Measurements from ENCODE around the gene IL1R2. TPM values are rescaled to one million over a fixed set of nuclear protein-coding genes. Genes with fewer than 3 reads are reported as not detected.

Gene IL1R2
- total and polyA plus RNA-seq, 2 of the 13 experiments (the other 11 are each of a cell fraction or from before 2014, with no cell fraction given) = 3.6 to 7.3 TPM

DNA sequence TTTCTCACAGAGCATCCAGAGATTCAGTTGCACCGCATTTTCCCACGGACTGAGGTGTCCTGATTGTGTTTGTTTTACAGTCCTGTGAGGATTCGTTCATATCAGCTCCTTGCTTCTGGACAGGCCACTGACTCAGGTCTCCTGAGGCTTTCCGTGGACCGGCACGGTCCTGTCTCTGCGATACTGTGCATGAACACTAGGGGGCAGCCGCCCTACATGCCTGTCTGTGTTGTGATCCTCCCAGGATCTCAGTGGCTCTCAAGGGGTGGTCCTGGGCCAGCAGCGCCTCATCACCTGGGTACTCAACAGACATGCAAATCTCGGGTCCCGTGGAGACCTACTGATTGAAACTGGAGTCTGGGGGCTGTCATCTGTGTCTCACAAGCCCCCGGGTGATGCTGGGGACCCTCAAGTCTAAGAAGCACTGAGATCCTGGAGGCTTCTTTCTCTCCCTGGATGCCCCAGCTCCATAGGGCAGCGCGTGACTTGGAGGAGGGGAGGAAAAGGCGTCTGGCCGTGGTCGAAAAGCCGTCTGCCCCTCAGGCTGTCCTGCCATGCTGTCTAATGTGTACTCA lies 28.9 kb downstream of the IL1R2 start (continued):
- TF ChIP-seq SMAD1 (CRISPR knock-in tag; IDR thresholded peaks at IDR 0.05; ENCODE audit: borderline replicate concordance, low read depth) = peak; percentile 70; the same call in 1 of the 2 replicates
- TF ChIP-seq, protein P1, sequence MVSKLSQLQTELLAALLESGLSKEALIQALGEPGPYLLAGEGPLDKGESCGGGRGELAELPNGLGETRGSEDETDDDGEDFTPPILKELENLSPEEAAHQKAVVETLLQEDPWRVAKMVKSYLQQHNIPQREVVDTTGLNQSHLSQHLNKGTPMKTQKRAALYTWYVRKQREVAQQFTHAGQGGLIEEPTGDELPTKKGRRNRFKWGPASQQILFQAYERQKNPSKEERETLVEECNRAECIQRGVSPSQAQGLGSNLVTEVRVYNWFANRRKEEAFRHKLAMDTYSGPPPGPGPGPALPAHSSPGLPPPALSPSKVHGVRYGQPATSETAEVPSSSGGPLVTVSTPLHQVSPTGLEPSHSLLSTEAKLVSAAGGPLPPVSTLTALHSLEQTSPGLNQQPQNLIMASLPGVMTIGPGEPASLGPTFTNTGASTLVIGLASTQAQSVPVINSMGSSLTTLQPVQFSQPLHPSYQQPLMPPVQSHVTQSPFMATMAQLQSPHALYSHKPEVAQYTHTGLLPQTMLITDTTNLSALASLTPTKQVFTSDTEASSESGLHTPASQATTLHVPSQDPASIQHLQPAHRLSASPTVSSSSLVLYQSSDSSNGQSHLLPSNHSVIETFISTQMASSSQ (IDR thresholded peaks at IDR 0.05; ENCODE audit: low read depth) = no peak
- TF ChIP-seq, protein P1 (CRISPR knock-in tag; IDR thresholded peaks at IDR 0.05; ENCODE audit: borderline replicate concordance) = peak; percentile 76; the same call in 1 of the 2 replicates
- TF ChIP-seq, protein P2, sequence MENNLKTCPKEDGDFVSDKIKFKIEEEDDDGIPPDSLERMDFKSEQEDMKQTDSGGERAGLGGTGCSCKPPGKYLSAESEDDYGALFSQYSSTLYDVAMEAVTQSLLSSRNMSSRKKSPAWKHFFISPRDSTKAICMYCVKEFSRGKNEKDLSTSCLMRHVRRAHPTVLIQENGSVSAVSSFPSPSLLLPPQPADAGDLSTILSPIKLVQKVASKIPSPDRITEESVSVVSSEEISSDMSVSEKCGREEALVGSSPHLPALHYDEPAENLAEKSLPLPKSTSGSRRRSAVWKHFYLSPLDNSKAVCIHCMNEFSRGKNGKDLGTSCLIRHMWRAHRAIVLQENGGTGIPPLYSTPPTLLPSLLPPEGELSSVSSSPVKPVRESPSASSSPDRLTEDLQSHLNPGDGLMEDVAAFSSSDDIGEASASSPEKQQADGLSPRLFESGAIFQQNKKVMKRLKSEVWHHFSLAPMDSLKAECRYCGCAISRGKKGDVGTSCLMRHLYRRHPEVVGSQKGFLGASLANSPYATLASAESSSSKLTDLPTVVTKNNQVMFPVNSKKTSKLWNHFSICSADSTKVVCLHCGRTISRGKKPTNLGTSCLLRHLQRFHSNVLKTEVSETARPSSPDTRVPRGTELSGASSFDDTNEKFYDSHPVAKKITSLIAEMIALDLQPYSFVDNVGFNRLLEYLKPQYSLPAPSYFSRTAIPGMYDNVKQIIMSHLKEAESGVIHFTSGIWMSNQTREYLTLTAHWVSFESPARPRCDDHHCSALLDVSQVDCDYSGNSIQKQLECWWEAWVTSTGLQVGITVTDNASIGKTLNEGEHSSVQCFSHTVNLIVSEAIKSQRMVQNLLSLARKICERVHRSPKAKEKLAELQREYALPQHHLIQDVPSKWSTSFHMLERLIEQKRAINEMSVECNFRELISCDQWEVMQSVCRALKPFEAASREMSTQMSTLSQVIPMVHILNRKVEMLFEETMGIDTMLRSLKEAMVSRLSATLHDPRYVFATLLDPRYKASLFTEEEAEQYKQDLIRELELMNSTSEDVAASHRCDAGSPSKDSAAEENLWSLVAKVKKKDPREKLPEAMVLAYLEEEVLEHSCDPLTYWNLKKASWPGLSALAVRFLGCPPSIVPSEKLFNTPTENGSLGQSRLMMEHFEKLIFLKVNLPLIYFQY (CRISPR knock-in tag; IDR thresholded peaks at IDR 0.05; ENCODE audit: borderline replicate concordance) = 0 out of 2 replicates have a peak, but pooled peaks have one; percentile 25
- TF ChIP-seq ZNF556 (CRISPR knock-in tag; IDR thresholded peaks at IDR 0.05; ENCODE audit: borderline replicate concordance) = peak; percentile 60; the same call in 1 of the 2 replicates
- peak; percentile 60; the same call in 1 of the 2 replicates for TF ChIP-seq ARNTL (CRISPR knock-in tag; IDR thresholded peaks at IDR 0.05)
- TF ChIP-seq SSRP1 (CRISPR knock-in tag; IDR thresholded peaks at IDR 0.05) = peak; percentile 95
- 0 out of 2 replicates have a peak, but pooled peaks have one; percentile 72 for TF ChIP-seq KDM3A (CRISPR knock-in tag; IDR thresholded peaks at IDR 0.05; ENCODE audit: low read depth)
- TF ChIP-seq ZFP36 (IDR thresholded peaks at IDR 0.05; ENCODE audit: borderline replicate concordance, low read depth, low read length, partially characterized antibody) = peak; percentile 75
- no peak for TF ChIP-seq TAF15 (IDR thresholded peaks at IDR 0.05; ENCODE audit: low read depth, low read length, poor library complexity, severe bottlenecking)
- TF ChIP-seq FOSL2 (CRISPR knock-in tag; IDR thresholded peaks at IDR 0.05) = peak; percentile 71
- TF ChIP-seq MYC (CRISPR knock-in tag; IDR thresholded peaks at IDR 0.05; ENCODE audit: borderline replicate concordance) = peak; percentile 56; the same call in 1 of the 2 replicates
- TF ChIP-seq ZSCAN31 (CRISPR knock-in tag; IDR thresholded peaks at IDR 0.05; ENCODE audit: low read depth) = peak; percentile 64
- TF ChIP-seq ZNF501 (CRISPR knock-in tag; IDR thresholded peaks at IDR 0.05) = peak; percentile 77; the same call in 1 of the 2 replicates
- TF ChIP-seq, protein P3, sequence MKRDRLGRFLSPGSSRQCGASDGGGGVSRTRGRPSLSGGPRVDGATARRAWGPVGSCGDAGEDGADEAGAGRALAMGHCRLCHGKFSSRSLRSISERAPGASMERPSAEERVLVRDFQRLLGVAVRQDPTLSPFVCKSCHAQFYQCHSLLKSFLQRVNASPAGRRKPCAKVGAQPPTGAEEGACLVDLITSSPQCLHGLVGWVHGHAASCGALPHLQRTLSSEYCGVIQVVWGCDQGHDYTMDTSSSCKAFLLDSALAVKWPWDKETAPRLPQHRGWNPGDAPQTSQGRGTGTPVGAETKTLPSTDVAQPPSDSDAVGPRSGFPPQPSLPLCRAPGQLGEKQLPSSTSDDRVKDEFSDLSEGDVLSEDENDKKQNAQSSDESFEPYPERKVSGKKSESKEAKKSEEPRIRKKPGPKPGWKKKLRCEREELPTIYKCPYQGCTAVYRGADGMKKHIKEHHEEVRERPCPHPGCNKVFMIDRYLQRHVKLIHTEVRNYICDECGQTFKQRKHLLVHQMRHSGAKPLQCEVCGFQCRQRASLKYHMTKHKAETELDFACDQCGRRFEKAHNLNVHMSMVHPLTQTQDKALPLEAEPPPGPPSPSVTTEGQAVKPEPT (CRISPR knock-in tag; IDR thresholded peaks at IDR 0.05; ENCODE audit: low read depth) = 0 out of 2 replicates have a peak, but pooled peaks have one; percentile 33
- peak; percentile 82 for TF ChIP-seq CBX1 (IDR thresholded peaks at IDR 0.05; ENCODE audit: low read depth)
- peak; percentile 65; the same call in 1 of the 2 replicates for TF ChIP-seq ZNF263 (CRISPR knock-in tag; IDR thresholded peaks at IDR 0.05)
- TF ChIP-seq, protein P4, sequence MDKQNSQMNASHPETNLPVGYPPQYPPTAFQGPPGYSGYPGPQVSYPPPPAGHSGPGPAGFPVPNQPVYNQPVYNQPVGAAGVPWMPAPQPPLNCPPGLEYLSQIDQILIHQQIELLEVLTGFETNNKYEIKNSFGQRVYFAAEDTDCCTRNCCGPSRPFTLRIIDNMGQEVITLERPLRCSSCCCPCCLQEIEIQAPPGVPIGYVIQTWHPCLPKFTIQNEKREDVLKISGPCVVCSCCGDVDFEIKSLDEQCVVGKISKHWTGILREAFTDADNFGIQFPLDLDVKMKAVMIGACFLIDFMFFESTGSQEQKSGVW (CRISPR knock-in tag; IDR thresholded peaks at IDR 0.05; ENCODE audit: borderline replicate concordance) = no peak
- peak; percentile 93 for TF ChIP-seq ERF (CRISPR knock-in tag; IDR thresholded peaks at IDR 0.05)
